Stimulated activated naive B cell treated with anti-CD40 and anti-IgM and Interleukin-4, amounts not matched to agents 10 μg/mL and 1 μg/mL and 100 μg/mL, for 72 hours (primary cell): ENCODE data around the gene EDN3.
A peak's percentile ranks its signal among the peaks of the same experiment; 100 is the strongest.
"Not testable (repeated sequence)": the region's sequence is repeated elsewhere in the genome, so short reads cannot be mapped to it uniquely, and the experiment has no call there.

Experiments
- ATAC-seq, 2 donors: fragments of 150-1000 bp; cut with Tn5 transposase; replicated peaks; 2 replicates each; pipeline ENCODE4 v1.10.0; 2021; ENCODE audit warnings: moderate library complexity in 1 of 2
- DNase-seq: peaks from one replicate; pipeline ENCODE4 v3.0.0; 2021
- H3K27ac Mint-ChIP-seq: one replicate; pipeline ENCODE4 v1.8.0; 2022; ENCODE audit warnings: mild to moderate bottlenecking, mixed read lengths
- H3K27me3 Mint-ChIP-seq, 2 donors: one replicate each; pipeline ENCODE4 v1.8.0; 2022; ENCODE audit warnings: mixed read lengths in 2 of 2
- H3K36me3 Mint-ChIP-seq, 2 donors: one replicate each; pipeline ENCODE4 v1.8.0; 2022; ENCODE audit warnings: mixed read lengths in 2 of 2, mild to moderate bottlenecking in 1 of 2
- H3K4me1 Mint-ChIP-seq, 2 donors: one replicate each; pipeline ENCODE4 v1.8.0; 2022; ENCODE audit warnings: mixed read lengths in 2 of 2, mild to moderate bottlenecking in 1 of 2
- H3K4me3 Mint-ChIP-seq, 2 donors: one replicate each; pipeline ENCODE4 v1.8.0; 2022; ENCODE audit warnings: mild to moderate bottlenecking in 2 of 2, mixed read lengths in 2 of 2, moderate library complexity in 1 of 2
- H3K9me3 Mint-ChIP-seq, 2 donors: one replicate each; pipeline ENCODE4 v1.8.0; 2022; ENCODE audit warnings: mixed read lengths in 2 of 2, mild to moderate bottlenecking in 1 of 2

The EDN3 gene

DNA sequence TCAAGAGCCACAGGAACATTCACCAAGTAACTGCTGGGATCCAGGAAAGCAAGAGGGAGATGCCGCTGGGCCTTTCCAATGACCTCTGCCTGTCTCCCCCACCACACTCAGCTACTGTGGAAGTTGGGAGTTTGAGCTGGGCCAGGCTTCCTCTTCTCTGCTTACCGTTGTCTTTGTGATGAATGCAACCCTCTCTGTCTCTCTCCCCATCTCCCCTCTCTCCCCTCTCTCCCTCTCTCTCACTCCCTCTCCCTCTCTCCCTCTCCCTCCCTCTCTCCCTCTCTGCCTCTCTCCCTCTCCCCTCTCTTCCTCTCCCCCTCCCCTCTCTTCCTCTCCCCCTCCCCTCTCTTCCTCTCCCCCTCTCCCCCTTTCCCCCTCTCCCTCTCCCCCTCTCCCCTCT, 54.8 kb downstream of the EDN3 start:
- peaks cover 4 to 5% of the 10 kb centered on the region in 2 donors for H3K4me1 Mint-ChIP-seq
- no peak for DNase-seq

DNA sequence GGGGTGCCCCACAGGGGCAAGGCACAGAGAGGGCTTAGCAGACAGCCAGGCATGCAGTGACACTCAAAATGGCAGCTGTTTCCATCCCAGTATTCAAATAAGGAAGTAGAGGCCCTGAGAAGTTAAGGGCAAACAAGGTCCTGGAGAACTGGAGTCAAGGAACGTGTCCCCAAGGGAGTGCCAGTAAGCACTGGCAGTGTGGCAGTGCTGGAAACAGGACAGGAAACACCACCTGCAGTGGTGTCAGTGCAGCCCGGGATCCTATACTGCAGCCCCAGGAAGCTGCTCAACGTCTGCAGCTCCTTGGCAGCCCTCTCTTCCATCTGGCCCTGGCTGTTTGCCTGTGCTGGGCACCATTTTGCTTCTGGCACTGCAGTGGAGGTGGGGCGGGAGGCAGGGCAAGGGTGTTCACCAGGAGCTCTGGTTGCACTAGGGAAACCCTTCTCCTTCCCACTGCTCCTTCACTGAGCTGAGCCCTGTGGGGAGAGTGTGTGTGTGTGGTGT, 56.3 kb downstream of the EDN3 start:
- Mint-ChIP-seq H3K27ac (no peak overlapping the region), H3K36me3 (no peaks in the 10 kb centered on the region), H3K4me3 (no peak overlapping the region), H3K27me3 (peaks cover 20 to 21% of the 10 kb centered on the region in 2 donors), H3K4me1 (peaks cover 4 to 5% of the 10 kb centered on the region in 2 donors), H3K9me3 (no peaks in the 10 kb centered on the region)
- DNase-seq (no peak), ATAC-seq (no peak)

More for the DNA sequence above, 54.8 kb downstream of the EDN3 start:
- no peaks in the 10 kb centered on the region for H3K9me3 Mint-ChIP-seq
- no peak overlapping the region for H3K4me3 Mint-ChIP-seq
- H3K36me3 Mint-ChIP-seq, result no peaks in the 10 kb centered on the region
- no peak overlapping the region for H3K27ac Mint-ChIP-seq
- no peak for ATAC-seq
- H3K27me3 Mint-ChIP-seq, result peaks cover 20 to 21% of the 10 kb centered on the region in 2 donors

DNA sequence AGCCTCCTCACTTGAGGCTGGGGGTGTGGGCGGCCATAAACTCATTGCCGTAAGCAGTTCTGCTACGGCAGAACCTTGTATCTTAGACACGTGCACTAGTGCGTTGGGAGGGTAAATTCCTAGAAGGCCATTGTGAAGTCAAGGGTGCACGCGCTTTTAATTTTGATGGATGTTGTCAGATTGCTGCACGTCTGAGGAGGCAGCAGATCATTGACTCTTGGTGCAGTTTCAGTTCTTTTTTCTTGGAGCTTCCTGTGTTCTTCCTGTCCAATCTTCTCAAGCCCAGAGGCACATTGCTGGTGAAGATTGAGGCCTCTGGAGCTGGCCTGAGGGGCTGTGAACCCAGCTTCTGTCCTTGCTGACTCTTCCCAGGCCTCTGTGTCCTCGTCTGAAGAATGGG, 58.4 kb downstream of the EDN3 start:
- not testable (repeated sequence) for H3K9me3 Mint-ChIP-seq, DNase-seq, H3K27ac Mint-ChIP-seq, H3K36me3 Mint-ChIP-seq, H3K4me3 Mint-ChIP-seq, H3K4me1 Mint-ChIP-seq
- peak; percentile 52 to 68 for ATAC-seq
- peaks cover 21 to 25% of the 10 kb centered on the region in 2 donors for H3K27me3 Mint-ChIP-seq

DNA sequence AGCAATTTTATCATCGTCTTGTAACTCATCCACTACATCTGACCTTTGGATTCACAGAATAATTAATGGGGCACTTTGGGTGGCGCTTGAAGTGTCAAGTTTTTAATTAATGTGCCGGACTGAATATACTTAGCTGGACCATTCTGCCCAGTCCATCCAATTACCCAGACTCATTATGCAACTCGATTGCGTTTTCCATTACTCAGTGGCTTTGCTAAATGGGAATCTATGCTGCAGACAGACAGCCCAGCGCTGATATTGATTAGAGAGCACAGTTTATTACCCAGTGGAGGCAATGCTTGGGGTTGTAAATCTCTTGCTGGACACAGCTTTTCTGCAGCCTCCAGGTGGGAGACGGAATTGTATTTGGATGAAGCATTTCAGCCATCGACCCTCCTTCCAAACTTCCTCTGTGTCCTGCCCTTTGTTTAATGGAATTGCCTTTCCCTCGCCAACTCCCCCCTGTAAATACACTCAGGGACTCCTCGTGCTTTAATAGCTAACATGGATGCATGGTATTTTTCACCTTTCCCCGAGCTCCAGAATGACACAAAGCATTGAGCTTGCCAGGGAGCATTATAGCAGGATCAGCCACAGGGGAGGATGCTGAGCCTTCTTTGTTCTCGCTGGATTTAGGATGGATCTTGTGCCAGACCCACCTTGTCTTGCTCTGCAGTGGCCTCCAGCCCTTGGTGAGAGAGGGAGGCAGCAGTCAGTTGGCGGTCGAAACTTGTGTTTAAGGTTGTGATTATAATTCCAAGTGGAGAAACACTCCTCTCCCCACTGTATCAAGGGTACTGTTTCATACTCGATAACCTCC, 59.7 kb downstream of the EDN3 start:
- peaks cover 23 to 25% of the 10 kb centered on the region in 2 donors for H3K27me3 Mint-ChIP-seq

DNA sequence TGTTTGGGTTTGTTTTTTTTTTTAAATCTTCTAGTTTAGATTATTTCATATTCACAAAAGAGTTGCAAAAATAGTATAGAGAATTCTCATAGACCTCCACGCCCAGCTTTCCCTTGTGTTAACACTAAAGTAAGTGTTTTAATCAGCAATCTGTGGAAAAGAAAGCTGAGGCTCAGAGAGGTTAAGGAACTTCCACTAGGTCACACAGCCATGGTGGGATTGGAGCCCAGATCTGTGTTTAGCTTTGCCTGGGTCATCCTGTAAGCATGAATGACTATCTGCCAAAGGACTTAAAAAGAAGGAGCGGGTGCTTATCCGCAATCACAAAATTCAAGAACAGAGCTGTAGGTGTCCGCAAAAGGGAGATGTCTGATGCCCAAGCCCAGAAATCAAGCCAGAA, 60.5 kb downstream of the EDN3 start:
- Mint-ChIP-seq H3K27ac (no peak overlapping the region), H3K4me1 (peaks cover 4 to 5% of the 10 kb centered on the region in 2 donors), H3K36me3 (no peaks in the 10 kb centered on the region), H3K4me3 (no peak overlapping the region), H3K9me3 (no peaks in the 10 kb centered on the region), H3K27me3 (peaks cover 20 to 23% of the 10 kb centered on the region in 2 donors)
- DNase-seq, result no peak
- no peak for ATAC-seq

More for the DNA sequence above, 59.7 kb downstream of the EDN3 start:
- Mint-ChIP-seq H3K36me3 (no peaks in the 10 kb centered on the region), H3K27ac (no peak overlapping the region), H3K4me3 (no peak overlapping the region), H3K9me3 (no peaks in the 10 kb centered on the region), H3K4me1 (peaks cover 4 to 5% of the 10 kb centered on the region in 2 donors)
- no peak for DNase-seq
- no peak for ATAC-seq

DNA sequence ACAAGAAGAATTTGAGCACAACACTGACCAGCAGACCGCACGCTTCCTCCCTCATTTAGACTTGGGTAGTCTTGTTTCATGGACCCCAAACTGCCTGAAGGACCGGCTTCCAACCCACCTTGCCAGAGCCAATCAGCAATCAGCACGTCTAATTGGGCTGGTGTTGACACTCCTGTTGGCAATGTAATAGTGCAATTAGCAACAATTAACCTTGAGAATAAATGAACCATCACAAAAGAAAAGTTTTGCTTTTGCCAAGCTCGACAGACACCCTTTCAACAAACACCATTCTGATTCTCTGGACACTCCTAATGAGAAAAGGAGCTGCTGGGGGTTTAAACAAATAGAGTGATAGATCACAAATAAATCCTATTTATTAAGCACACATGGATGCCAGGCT, 61.0 kb downstream of the EDN3 start:
- peaks cover 4 to 5% of the 10 kb centered on the region in 2 donors for H3K4me1 Mint-ChIP-seq
- H3K27ac Mint-ChIP-seq, result no peak overlapping the region
- H3K36me3 Mint-ChIP-seq, result no peaks in the 10 kb centered on the region
- H3K4me3 Mint-ChIP-seq, result no peak overlapping the region
- H3K27me3 Mint-ChIP-seq, result peaks cover 16 to 18% of the 10 kb centered on the region in 2 donors
- ATAC-seq (no peak), DNase-seq (no peak)
- no peaks in the 10 kb centered on the region for H3K9me3 Mint-ChIP-seq

DNA sequence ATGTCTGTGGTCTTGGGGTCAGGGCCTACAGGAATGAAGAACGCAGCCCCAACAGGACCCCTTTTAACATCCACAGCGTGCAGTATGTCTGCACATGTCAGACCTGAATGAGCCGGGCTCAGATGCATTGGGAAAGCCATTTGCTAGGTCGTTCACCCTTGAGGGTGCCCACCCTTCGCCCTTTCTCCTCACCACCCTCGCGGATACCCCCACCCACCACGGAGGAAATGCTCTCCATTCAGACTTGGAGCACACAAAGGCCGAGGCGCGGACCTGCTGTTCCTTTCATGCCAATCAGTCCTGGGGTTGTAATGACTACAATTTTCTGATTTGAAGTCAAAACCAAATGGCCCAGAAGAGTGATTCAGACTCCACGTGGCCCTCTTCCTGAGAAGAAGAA, 62.7 kb downstream of the EDN3 start:
- ATAC-seq (no peak), DNase-seq (no peak)
- peaks cover 4 to 5% of the 10 kb centered on the region in 2 donors for H3K4me1 Mint-ChIP-seq
- H3K36me3 Mint-ChIP-seq, result no peaks in the 10 kb centered on the region
- H3K4me3 Mint-ChIP-seq, result no peak overlapping the region
- H3K27me3 Mint-ChIP-seq, result peaks cover 5 to 8% of the 10 kb centered on the region in 2 donors
- H3K27ac Mint-ChIP-seq, result no peak overlapping the region
- H3K9me3 Mint-ChIP-seq, result peaks cover 0 to 4% of the 10 kb centered on the region in 2 donors

DNA sequence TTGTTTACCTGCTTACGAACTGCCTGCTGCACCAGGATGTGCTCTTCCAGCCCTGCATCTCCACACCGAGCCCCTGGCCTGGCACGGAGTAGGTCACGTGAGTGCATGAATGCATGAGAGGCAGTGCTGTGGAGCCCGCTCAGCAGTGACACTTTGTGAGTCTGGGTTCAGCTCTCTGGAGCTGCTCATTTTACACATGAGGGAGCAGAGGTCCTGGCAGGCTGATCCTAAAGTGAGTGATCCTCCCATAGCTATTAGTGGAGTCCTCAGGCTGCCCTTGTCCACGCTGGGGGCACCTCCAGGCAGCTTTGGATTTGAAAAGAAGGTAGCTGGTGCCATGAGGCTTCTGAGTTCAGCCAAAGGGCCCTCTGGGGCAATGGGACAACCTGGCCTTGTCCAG, 64.2 kb downstream of the EDN3 start:
- Mint-ChIP-seq H3K4me1 (no peaks in the 10 kb centered on the region), H3K27ac (peak overlapping the region; percentile 2), H3K9me3 (peaks cover 0 to 4% of the 10 kb centered on the region in 2 donors), H3K4me3 (no peak overlapping the region), H3K36me3 (no peaks in the 10 kb centered on the region), H3K27me3 (peaks cover 5 to 8% of the 10 kb centered on the region in 2 donors)
- ATAC-seq, result no peak
- DNase-seq, result no peak

DNA sequence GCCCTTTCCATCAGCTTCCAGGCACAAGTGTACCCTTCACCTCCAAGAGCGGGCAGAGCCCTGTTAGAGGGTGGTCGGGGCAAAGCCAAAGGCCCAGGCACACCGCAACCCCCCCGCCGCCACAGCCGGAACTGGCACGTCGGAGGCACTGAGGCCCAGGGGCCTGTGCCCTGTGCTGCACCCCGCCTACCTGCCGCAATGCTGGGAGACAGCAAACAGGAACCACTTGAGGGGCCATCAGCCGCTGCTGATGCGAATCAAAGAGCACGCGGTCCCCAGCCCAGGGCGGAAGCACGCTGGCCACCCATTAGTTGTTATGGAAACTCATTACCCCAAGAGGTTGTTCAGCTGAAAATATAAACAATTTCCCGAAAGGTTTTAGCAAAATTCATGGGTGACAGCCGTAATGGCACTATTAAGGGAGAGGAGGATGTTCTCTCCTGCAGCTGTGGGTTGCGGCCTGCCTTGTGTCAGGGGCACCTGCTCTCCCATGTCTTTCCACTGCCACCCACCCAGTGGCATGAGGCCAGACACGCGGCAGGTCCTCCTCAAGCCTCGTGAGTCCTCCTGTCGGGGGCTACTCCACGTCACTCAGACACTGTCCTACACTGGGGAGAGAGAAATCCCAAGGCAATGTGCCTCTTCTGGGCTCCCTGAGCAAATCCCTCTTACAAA, 65.3 kb downstream of the EDN3 start:
- no peak overlapping the region for H3K4me3 Mint-ChIP-seq
- ATAC-seq (no peak), DNase-seq (no peak)
- H3K27ac Mint-ChIP-seq, result no peak overlapping the region
- no peaks in the 10 kb centered on the region for H3K36me3 Mint-ChIP-seq
- H3K9me3 Mint-ChIP-seq, result peaks cover 0 to 4% of the 10 kb centered on the region in 2 donors
- H3K27me3 Mint-ChIP-seq, result peaks cover 5 to 8% of the 10 kb centered on the region in 2 donors
- no peaks in the 10 kb centered on the region for H3K4me1 Mint-ChIP-seq

DNA sequence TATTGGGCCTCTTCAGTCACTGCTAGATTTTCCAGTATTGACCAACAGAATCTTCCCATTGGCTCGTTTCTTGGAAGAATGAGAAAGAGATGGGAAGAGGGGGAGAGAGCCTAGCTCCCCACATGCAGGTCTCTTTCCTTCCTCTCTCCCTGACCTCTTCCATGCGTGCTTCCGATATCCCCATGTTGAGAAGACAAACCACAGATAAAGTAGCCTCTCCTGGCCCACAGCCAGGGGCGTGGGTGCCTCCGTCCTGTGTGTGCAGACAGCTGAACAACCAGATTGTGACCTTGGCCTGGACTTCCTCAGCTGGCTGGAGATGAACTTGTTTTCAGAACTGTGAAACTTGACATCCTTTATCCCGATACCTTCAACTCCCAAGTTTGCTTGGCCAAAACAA, 71.0 kb downstream of the EDN3 start:
- ATAC-seq, result no peak
- peaks cover 0 to 4% of the 10 kb centered on the region in 2 donors for H3K9me3 Mint-ChIP-seq
- H3K27me3 Mint-ChIP-seq, result peaks cover 13% of the 10 kb centered on the region in 2 donors
- H3K4me3 Mint-ChIP-seq, result no peak overlapping the region
- DNase-seq, result no peak
- no peak overlapping the region for H3K27ac Mint-ChIP-seq
- no peaks in the 10 kb centered on the region for H3K36me3 Mint-ChIP-seq
- H3K4me1 Mint-ChIP-seq, result no peaks in the 10 kb centered on the region

DNA sequence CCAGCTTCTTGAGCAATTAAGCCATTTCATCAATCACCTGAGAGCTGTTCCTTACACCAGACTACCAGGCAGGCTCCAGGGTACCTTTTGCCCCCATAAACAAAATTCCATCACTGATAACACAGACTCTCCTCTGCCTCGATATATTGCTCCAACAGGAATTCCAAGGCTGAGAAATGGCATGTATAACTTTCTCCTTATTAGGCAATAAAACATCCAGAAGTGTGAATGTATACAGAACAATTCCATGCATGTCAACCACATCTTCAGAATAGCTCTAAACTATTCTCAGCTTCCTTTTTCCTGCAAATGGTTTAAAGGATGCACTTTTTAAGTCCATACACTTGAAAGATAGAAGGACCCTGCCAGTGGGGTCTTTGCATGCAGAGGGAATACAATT, 73.8 kb downstream of the EDN3 start:
- no peaks in the 10 kb centered on the region for H3K9me3 Mint-ChIP-seq
- peaks cover 11 to 14% of the 10 kb centered on the region in 2 donors for H3K27me3 Mint-ChIP-seq
- DNase-seq (no peak), ATAC-seq (no peak)
- H3K4me3 Mint-ChIP-seq, result no peak overlapping the region
- no peak overlapping the region for H3K27ac Mint-ChIP-seq
- no peaks in the 10 kb centered on the region for H3K36me3 Mint-ChIP-seq
- no peaks in the 10 kb centered on the region for H3K4me1 Mint-ChIP-seq

DNA sequence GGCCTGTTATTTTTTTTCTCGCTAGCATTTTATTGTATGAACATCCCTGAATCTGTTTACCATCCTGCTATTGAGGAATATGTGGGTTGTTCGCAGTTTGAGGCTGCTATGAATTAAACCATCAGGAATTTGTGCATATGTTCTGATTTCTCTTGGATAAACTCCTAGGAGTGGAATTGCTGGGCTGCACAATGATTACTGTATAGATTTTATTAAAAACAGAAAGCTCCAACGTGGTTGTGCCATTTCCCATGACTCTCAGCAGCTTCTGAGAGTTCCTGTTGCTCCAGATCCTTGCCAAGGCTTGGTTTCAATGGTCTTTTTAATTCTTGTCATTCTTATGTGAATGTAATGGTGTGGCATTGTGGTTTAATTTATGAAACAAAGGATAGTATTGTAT, 75.1 kb downstream of the EDN3 start:
- Mint-ChIP-seq H3K4me1 (no peaks in the 10 kb centered on the region), H3K36me3 (no peaks in the 10 kb centered on the region), H3K27ac (no peak overlapping the region), H3K27me3 (peaks cover 22 to 25% of the 10 kb centered on the region in 2 donors), H3K9me3 (no peaks in the 10 kb centered on the region), H3K4me3 (no peak overlapping the region)
- ATAC-seq (no peak), DNase-seq (no peak)
